ENCODE data around the gene ZNF521.

Gene ZNF521

DNA sequence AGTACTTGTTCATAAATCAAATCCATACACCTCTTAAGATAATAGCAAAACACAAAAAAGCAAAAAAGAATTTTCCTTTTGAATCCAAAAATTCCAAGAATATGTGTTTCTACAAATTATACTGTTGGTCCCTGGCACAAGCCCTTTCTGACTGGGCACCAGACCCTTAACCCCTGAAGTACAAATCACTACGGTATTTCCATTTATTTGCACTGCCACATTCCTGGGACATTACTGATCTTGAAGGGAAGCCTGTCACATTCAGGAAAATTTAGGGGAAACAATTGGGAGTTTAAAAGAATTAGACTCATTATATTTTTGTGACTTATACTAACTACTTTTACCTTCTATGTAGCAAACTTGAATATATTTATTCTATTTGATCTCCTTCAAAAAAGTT, 98.8 kb downstream of the ZNF521 start:
- TF ChIP-seq FOXP2 (optimal IDR thresholded peaks at IDR 0.05; ENCODE audit: borderline replicate concordance, extremely low read depth, extremely low read length, insufficient read depth) (no peak), REST (IDR thresholded peaks at IDR 0.05; ENCODE audit: insufficient read depth in 1 of 2, low read depth in 2 of 2, low read length in 2 of 2) (no peak), POLR2AphosphoS5 (IDR thresholded peaks at IDR 0.05; ENCODE audit: low read depth, low read length) (no peak), SIN3A (IDR thresholded peaks at IDR 0.05; ENCODE audit: borderline replicate concordance, insufficient read depth, low read length) (no peak), TAF1 (IDR thresholded peaks at IDR 0.05; ENCODE audit: borderline replicate concordance, insufficient read depth, low read length) (no peak)

DNA sequence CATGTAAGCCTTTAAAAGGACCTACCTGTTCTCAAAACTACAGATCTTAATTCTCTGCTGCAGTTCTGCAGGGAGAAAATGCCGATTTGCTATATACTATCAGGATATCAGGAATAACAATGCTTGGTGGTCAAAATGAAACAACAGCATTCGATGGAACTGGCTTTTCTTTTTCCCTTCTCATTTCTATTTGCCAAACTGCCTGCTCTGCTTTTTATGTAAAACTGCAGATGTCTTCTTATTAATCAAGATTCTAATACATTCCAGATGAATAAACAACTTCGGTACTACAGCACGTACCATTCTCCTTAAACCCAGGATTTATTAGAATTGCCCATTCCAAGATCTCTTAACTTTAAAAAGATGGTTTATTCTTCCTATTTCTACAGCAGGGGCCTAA, 100.9 kb downstream of the ZNF521 start:
- no peak for TF ChIP-seq REST (IDR thresholded peaks at IDR 0.05; ENCODE audit: insufficient read depth in 1 of 2, low read depth in 2 of 2, low read length in 2 of 2)
- no peak for TF ChIP-seq POLR2AphosphoS5 (IDR thresholded peaks at IDR 0.05; ENCODE audit: low read depth, low read length)
- TF ChIP-seq TAF1 (IDR thresholded peaks at IDR 0.05; ENCODE audit: borderline replicate concordance, insufficient read depth, low read length) = no peak
- TF ChIP-seq FOXP2 (optimal IDR thresholded peaks at IDR 0.05; ENCODE audit: borderline replicate concordance, extremely low read depth, extremely low read length, insufficient read depth) = no peak
- TF ChIP-seq SIN3A (IDR thresholded peaks at IDR 0.05; ENCODE audit: borderline replicate concordance, insufficient read depth, low read length) = no peak

- no peak for TF ChIP-seq POLR2AphosphoS5 (IDR thresholded peaks at IDR 0.05; ENCODE audit: low read depth, low read length)
- no peak for TF ChIP-seq FOXP2 (optimal IDR thresholded peaks at IDR 0.05; ENCODE audit: borderline replicate concordance, extremely low read depth, extremely low read length, insufficient read depth)
- TF ChIP-seq SIN3A (IDR thresholded peaks at IDR 0.05; ENCODE audit: borderline replicate concordance, insufficient read depth, low read length) = no peak
- TF ChIP-seq REST (IDR thresholded peaks at IDR 0.05; ENCODE audit: insufficient read depth in 1 of 2, low read depth in 2 of 2, low read length in 2 of 2) = no peak
- TF ChIP-seq TAF1 (IDR thresholded peaks at IDR 0.05; ENCODE audit: borderline replicate concordance, insufficient read depth, low read length) = no peak
Observed at GRCh38 chr18:25250474-25250851, 101.5 kb downstream of the ZNF521 start.

DNA sequence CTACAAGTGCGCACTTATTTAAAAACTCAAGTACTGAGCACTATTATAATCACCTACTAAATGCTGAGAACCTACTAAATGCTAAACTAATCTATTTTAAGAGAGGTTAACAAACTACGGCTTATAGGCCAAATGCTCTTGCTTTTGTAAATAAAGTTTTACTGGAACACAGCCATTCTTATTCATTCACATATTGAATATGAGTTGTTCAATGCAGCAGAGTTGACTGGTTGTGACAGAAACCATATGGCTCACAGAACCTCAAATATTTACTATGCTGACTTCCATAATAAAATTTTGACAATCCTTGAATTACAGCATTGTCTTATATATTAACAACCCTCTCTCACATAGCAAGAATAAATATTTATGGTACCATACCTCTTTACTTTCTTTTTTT, 103.2 kb downstream of the ZNF521 start:
- no peak for TF ChIP-seq REST (IDR thresholded peaks at IDR 0.05; ENCODE audit: insufficient read depth in 1 of 2, low read depth in 2 of 2, low read length in 2 of 2)
- no peak for TF ChIP-seq FOXP2 (optimal IDR thresholded peaks at IDR 0.05; ENCODE audit: borderline replicate concordance, extremely low read depth, extremely low read length, insufficient read depth)
- no peak for TF ChIP-seq POLR2AphosphoS5 (IDR thresholded peaks at IDR 0.05; ENCODE audit: low read depth, low read length)
- TF ChIP-seq SIN3A (IDR thresholded peaks at IDR 0.05; ENCODE audit: borderline replicate concordance, insufficient read depth, low read length) = no peak
- no peak for TF ChIP-seq TAF1 (IDR thresholded peaks at IDR 0.05; ENCODE audit: borderline replicate concordance, insufficient read depth, low read length)

GRCh38 chr18:25247725-25248124, 104.2 kb downstream of the ZNF521 start:
- TF ChIP-seq FOXP2 (optimal IDR thresholded peaks at IDR 0.05; ENCODE audit: borderline replicate concordance, extremely low read depth, extremely low read length, insufficient read depth) (no peak), POLR2AphosphoS5 (IDR thresholded peaks at IDR 0.05; ENCODE audit: low read depth, low read length) (no peak), TAF1 (IDR thresholded peaks at IDR 0.05; ENCODE audit: borderline replicate concordance, insufficient read depth, low read length) (no peak), REST (IDR thresholded peaks at IDR 0.05; ENCODE audit: insufficient read depth in 1 of 2, low read depth in 2 of 2, low read length in 2 of 2) (no peak), SIN3A (IDR thresholded peaks at IDR 0.05; ENCODE audit: borderline replicate concordance, insufficient read depth, low read length) (no peak)

Measured in PFSK-1 (cell line).